T-helper 2 cell treated with Interferon-gamma antibody and Interleukin-4, amounts not matched to agents 5 μg/mL and 100 μg/mL, for 36 hours (primary cell): ENCODE measurements around the gene PAQR4.

Experiments
- DNase-seq: peaks from one replicate; pipeline ENCODE4 v3.0.0; 2021; ENCODE audit warnings: low spot score
- H3K27ac Mint-ChIP-seq: one replicate; pipeline ENCODE4 v1.8.0; 2021; ENCODE audit warnings: mild to moderate bottlenecking, mixed read lengths
- H3K27me3 Mint-ChIP-seq: one replicate; pipeline ENCODE4 v1.8.0; 2021; ENCODE audit warnings: low read depth, mixed read lengths
- H3K36me3 Mint-ChIP-seq: one replicate; pipeline ENCODE4 v1.8.0; 2021; ENCODE audit warnings: low read depth, mixed read lengths
- H3K4me1 Mint-ChIP-seq: one replicate; pipeline ENCODE4 v1.8.0; 2021; ENCODE audit warnings: low read depth, mixed read lengths
- H3K4me3 Mint-ChIP-seq: one replicate; pipeline ENCODE4 v1.8.0; 2022; ENCODE audit warnings: mild to moderate bottlenecking, moderate library complexity, mixed read lengths
- H3K9me3 Mint-ChIP-seq: one replicate; pipeline ENCODE4 v1.8.0; 2021; ENCODE audit warnings: mixed read lengths

PAQR4 gene

GRCh38 chr16:2986623-2987188 lies 17.6 kb downstream of the PAQR4 start:
- no peak overlapping the region for H3K27ac Mint-ChIP-seq
- H3K27me3 Mint-ChIP-seq: no peaks in the 10 kb centered on the region
- H3K36me3 Mint-ChIP-seq: peaks cover under 1% of the 10 kb centered on the region
- H3K4me3 Mint-ChIP-seq: no peak overlapping the region
- H3K4me1 Mint-ChIP-seq: peaks cover 9% of the 10 kb centered on the region
- no peaks in the 10 kb centered on the region for H3K9me3 Mint-ChIP-seq
- no peak for DNase-seq

- H3K36me3 Mint-ChIP-seq: no peaks in the 10 kb centered on the region
- H3K9me3 Mint-ChIP-seq: no peaks in the 10 kb centered on the region
- H3K27me3 Mint-ChIP-seq: no peaks in the 10 kb centered on the region
- H3K4me1 Mint-ChIP-seq: peaks cover 5% of the 10 kb centered on the region
- no peak for DNase-seq
- no peak overlapping the region for H3K4me3 Mint-ChIP-seq
- H3K27ac Mint-ChIP-seq: no peak overlapping the region
Observed at GRCh38 chr16:2987286-2987685, 18.1 kb downstream of the PAQR4 start.

- Mint-ChIP-seq H3K4me1 (peaks cover 3% of the 10 kb centered on the region), H3K36me3 (no peaks in the 10 kb centered on the region), H3K9me3 (no peaks in the 10 kb centered on the region), H3K27me3 (no peaks in the 10 kb centered on the region), H3K27ac (no peak overlapping the region), H3K4me3 (no peak overlapping the region)
- DNase-seq: no peak
Observed at GRCh38 chr16:2987833-2988232, 18.7 kb downstream of the PAQR4 start.

- Mint-ChIP-seq H3K4me1 (peaks cover 3% of the 10 kb centered on the region), H3K27ac (no peak overlapping the region), H3K27me3 (no peaks in the 10 kb centered on the region), H3K36me3 (no peaks in the 10 kb centered on the region), H3K4me3 (no peak overlapping the region), H3K9me3 (no peaks in the 10 kb centered on the region)
- no peak for DNase-seq
Observed at GRCh38 chr16:2988590-2989099, 19.5 kb downstream of the PAQR4 start.

- no peak overlapping the region for H3K27ac Mint-ChIP-seq
- H3K27me3 Mint-ChIP-seq: no peaks in the 10 kb centered on the region
- no peaks in the 10 kb centered on the region for H3K9me3 Mint-ChIP-seq
- no peaks in the 10 kb centered on the region for H3K4me1 Mint-ChIP-seq
- no peaks in the 10 kb centered on the region for H3K36me3 Mint-ChIP-seq
- no peak for DNase-seq
- no peak overlapping the region for H3K4me3 Mint-ChIP-seq
Observed at GRCh38 chr16:2990891-2991290, 21.7 kb downstream of the PAQR4 start.

GRCh38 chr16:2991566-2992261 lies 22.6 kb downstream of the PAQR4 start:
- H3K27ac Mint-ChIP-seq: no peak overlapping the region
- no peaks in the 10 kb centered on the region for H3K9me3 Mint-ChIP-seq
- no peak for DNase-seq
- no peaks in the 10 kb centered on the region for H3K27me3 Mint-ChIP-seq
- H3K36me3 Mint-ChIP-seq: no peaks in the 10 kb centered on the region
- no peak overlapping the region for H3K4me3 Mint-ChIP-seq
- no peaks in the 10 kb centered on the region for H3K4me1 Mint-ChIP-seq

- Mint-ChIP-seq H3K27ac (no peak overlapping the region), H3K4me3 (no peak overlapping the region), H3K4me1 (no peaks in the 10 kb centered on the region), H3K36me3 (no peaks in the 10 kb centered on the region), H3K27me3 (no peaks in the 10 kb centered on the region), H3K9me3 (no peaks in the 10 kb centered on the region)
- no peak for DNase-seq
Observed at GRCh38 chr16:2992383-2993081, 23.4 kb downstream of the PAQR4 start.

- no peaks in the 10 kb centered on the region for H3K36me3 Mint-ChIP-seq
- H3K4me3 Mint-ChIP-seq: no peak overlapping the region
- H3K4me1 Mint-ChIP-seq: no peaks in the 10 kb centered on the region
- H3K27me3 Mint-ChIP-seq: no peaks in the 10 kb centered on the region
- no peak for DNase-seq
- no peaks in the 10 kb centered on the region for H3K9me3 Mint-ChIP-seq
- H3K27ac Mint-ChIP-seq: no peak overlapping the region
Observed at GRCh38 chr16:2996298-2996697, 27.1 kb downstream of the PAQR4 start.

- no peaks in the 10 kb centered on the region for H3K9me3 Mint-ChIP-seq
- H3K4me1 Mint-ChIP-seq: peaks cover 3% of the 10 kb centered on the region
- no peaks in the 10 kb centered on the region for H3K36me3 Mint-ChIP-seq
- H3K4me3 Mint-ChIP-seq: no peak overlapping the region
- no peak overlapping the region for H3K27ac Mint-ChIP-seq
- no peak for DNase-seq
- H3K27me3 Mint-ChIP-seq: peaks cover 3% of the 10 kb centered on the region
Observed at GRCh38 chr16:2999929-3000328, 30.8 kb downstream of the PAQR4 start.

- Mint-ChIP-seq H3K9me3 (no peaks in the 10 kb centered on the region), H3K36me3 (no peaks in the 10 kb centered on the region), H3K4me3 (no peak overlapping the region), H3K27me3 (peaks cover 4% of the 10 kb centered on the region), H3K4me1 (peaks cover 4% of the 10 kb centered on the region), H3K27ac (no peak overlapping the region)
- DNase-seq: no peak
Observed at GRCh38 chr16:3000540-3000939, 31.4 kb downstream of the PAQR4 start.

- Mint-ChIP-seq H3K4me3 (no peak overlapping the region), H3K36me3 (no peaks in the 10 kb centered on the region), H3K27ac (no peak overlapping the region)
Observed at GRCh38 chr16:3001316-3001715, 32.2 kb downstream of the PAQR4 start.

GRCh38 chr16:3003582-3004270 lies 34.6 kb downstream of the PAQR4 start:
- Mint-ChIP-seq H3K4me1 (peaks cover 30% of the 10 kb centered on the region), H3K9me3 (no peaks in the 10 kb centered on the region), H3K36me3 (peaks cover 5% of the 10 kb centered on the region), H3K27me3 (peaks cover 10% of the 10 kb centered on the region), H3K27ac (peak overlapping the region; percentile 17), H3K4me3 (peak overlapping the region; percentile 67)
- DNase-seq: peak; percentile 98

More at GRCh38 chr16:3001316-3001715, 32.2 kb downstream of the PAQR4 start:
- Mint-ChIP-seq H3K27me3 (peaks cover 4% of the 10 kb centered on the region), H3K4me1 (peaks cover 7% of the 10 kb centered on the region), H3K9me3 (no peaks in the 10 kb centered on the region)
- DNase-seq: no peak

- peaks cover 10% of the 10 kb centered on the region for H3K27me3 Mint-ChIP-seq
- DNase-seq: peak; percentile 25
- H3K9me3 Mint-ChIP-seq: no peaks in the 10 kb centered on the region
- no peak overlapping the region for H3K27ac Mint-ChIP-seq
- peaks cover 5% of the 10 kb centered on the region for H3K36me3 Mint-ChIP-seq
- peaks cover 32% of the 10 kb centered on the region for H3K4me1 Mint-ChIP-seq
- H3K4me3 Mint-ChIP-seq: no peak overlapping the region
Observed at GRCh38 chr16:3004319-3004718, 35.2 kb downstream of the PAQR4 start.

- Mint-ChIP-seq H3K9me3 (no peaks in the 10 kb centered on the region), H3K4me3 (peak overlapping the region; percentile 80), H3K27ac (no peak overlapping the region), H3K27me3 (peaks cover 10% of the 10 kb centered on the region), H3K4me1 (peaks cover 32% of the 10 kb centered on the region), H3K36me3 (peaks cover 5% of the 10 kb centered on the region)
- no peak for DNase-seq
Observed at GRCh38 chr16:3004781-3005284, 35.7 kb downstream of the PAQR4 start.
